ENCODE measurements around the gene SRPRA. TPM values are rescaled to one million over a fixed set of nuclear protein-coding genes. Genes with fewer than 3 reads are reported as not detected.

The SRPRA gene
- total and polyA plus RNA-seq, 2 donors (not counting 3 experiments of a cell fraction or from before 2014, with no cell fraction given): 104 to 116 TPM

- ChIA-PET POLR2A (no interaction called here), CTCF (interaction anchor here (1.4 kb wide), 1 partner anchor 13 kb away, joined by 4 read pairs; the partner anchor contains the start of gene FAM118B)
- H2AFZ ChIP-seq (ENCODE audit: low read depth, low read length): no peak overlapping the region
- no peaks in the 10 kb centered on the region for H3K9me3 ChIP-seq (replicated peaks; ENCODE audit: control insufficient read depth, insufficient read depth, low read length)
- no peak overlapping the region for H3K27ac ChIP-seq (ENCODE audit: insufficient read depth, low read depth, low read length)
- H3K36me3 ChIP-seq (ENCODE audit: control insufficient read depth in 2 of 2, extremely low read depth in 1 of 2, insufficient read depth in 2 of 2, low read length in 2 of 2): no peaks in the 10 kb centered on the region
- H4K20me1 ChIP-seq (replicated peaks; ENCODE audit: control insufficient read depth, extremely low read depth, insufficient read depth, low read length): peaks cover 3% of the 10 kb centered on the region
- no peak overlapping the region for H3K4me2 ChIP-seq (ENCODE audit: insufficient read depth, low read length)
- BruUV-seq (replicated peaks): no TSS peak
- FAIRE-seq: no peak
- dilution Hi-C loops (cut with MboI; ENCODE audit: extremely low pct_ligation_motif_present, low sequenced_read_pairs) (no loop called here), intact Hi-C loops (cut with micrococcal nuclease) (no loop called here)
- peaks cover 3% of the 10 kb centered on the region for H3K4me1 ChIP-seq (ENCODE audit: control insufficient read depth, extremely low read depth, insufficient read depth, low read length)
- H3K9ac ChIP-seq (replicated peaks; ENCODE audit: extremely low read depth, insufficient read depth, low read length): no peak overlapping the region
- no peak overlapping the region for H3K4me3 ChIP-seq (replicated peaks in 1 of 3; ENCODE audit: insufficient read depth in 1 of 3, low read depth in 1 of 3, low read length in 3 of 3)
- no peaks in the 10 kb centered on the region for H3K27me3 ChIP-seq (ENCODE audit: control insufficient read depth in 2 of 2, insufficient read depth in 2 of 2, low read length in 2 of 2)
- no peaks in the 10 kb centered on the region for H3K9me1 ChIP-seq (replicated peaks; ENCODE audit: control insufficient read depth, extremely low read depth, insufficient read depth, low read length)
- no peak for TF ChIP-seq POLR2A (IDR thresholded peaks at IDR 0.05; ENCODE audit: low read depth, low read length)
- no peak for TF ChIP-seq MYC (IDR thresholded peaks at IDR 0.05; ENCODE audit: low read depth, low read length)
- TF ChIP-seq POLR2AphosphoS5 (IDR thresholded peaks at IDR 0.05; ENCODE audit: insufficient read depth, low read depth, low read length): no peak
- no peak for TF ChIP-seq MAX (IDR thresholded peaks at IDR 0.05; ENCODE audit: insufficient read depth, insufficient read length)
- no peak for TF ChIP-seq FOS (IDR thresholded peaks at IDR 0.05; ENCODE audit: borderline replicate concordance, insufficient read depth, low read length)
- TF ChIP-seq CTCF (IDR thresholded peaks at IDR 0.05; ENCODE audit: extremely low read depth in 1 of 2, insufficient read depth in 1 of 2, low read depth in 1 of 2, low read length in 2 of 2): no peak
- TF ChIP-seq GATA2 (IDR thresholded peaks at IDR 0.05; ENCODE audit: insufficient read depth, insufficient read length, low read depth, low read length): no peak
- TF ChIP-seq JUN (IDR thresholded peaks at IDR 0.05; ENCODE audit: borderline replicate concordance, insufficient read depth, insufficient read length, low read depth): no peak
- TF ChIP-seq EZH2 (IDR thresholded peaks at IDR 0.05; ENCODE audit: borderline replicate concordance, low read depth, low read length, severe bottlenecking): no peak
- DNase-seq (ENCODE audit: low read depth, low spot score): no peak
- H3K79me2 ChIP-seq (ENCODE audit: control insufficient read depth, insufficient read depth, low read length): peaks cover 44% of the 10 kb centered on the region
These were observed 43.9 kb downstream of the SRPRA start for GRCh38 chr11:126224647-126225294.
